NK-92 (cell line): ENCODE results near the gene RELN.

Experiments used
- DNase-seq: peaks from one replicate; lab custom pipeline; 2025; ENCODE audit not compliant: unreplicated experiment; lab: John Stamatoyannopoulos, UW

RELN gene

DNA sequence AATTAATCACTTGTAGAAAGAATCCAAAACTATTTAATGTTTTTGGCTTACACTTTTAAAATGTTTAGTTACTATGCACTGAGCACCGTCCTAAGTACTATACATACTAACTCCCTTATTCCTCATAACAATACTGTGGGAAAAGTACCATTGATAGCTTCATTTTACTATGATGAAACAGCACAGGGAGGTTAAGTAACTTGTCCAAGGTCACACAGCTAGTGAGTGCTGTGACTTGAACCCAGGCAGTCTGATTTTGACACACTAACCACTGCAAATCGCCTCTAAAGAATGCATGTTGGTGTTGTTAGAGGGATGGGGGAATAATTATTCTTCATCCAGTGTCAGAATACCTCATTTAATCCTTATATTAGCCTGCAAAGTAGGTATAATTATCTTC is 1.9 kb upstream of the RELN start:
- no peak for DNase-seq

DNA sequence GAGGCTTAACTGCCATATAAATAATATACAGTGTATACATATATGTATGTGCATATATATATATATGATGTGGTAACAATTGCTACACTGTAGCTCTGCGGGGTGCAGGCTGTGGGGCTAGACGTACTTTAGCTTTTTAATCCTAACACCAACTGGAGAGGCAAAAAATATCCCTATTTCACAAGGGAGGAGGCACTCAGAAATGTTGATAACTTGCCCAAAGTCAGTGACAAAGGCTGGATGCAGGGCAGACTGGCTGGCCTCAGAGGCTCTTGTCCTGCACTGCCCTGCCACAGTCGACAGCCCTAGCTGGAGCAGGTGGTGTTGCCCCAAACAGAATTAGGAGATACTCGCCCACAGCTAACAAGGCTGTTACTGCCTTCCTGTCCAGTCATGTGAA is 1.5 kb upstream of the RELN start:
- no peak for DNase-seq

DNA sequence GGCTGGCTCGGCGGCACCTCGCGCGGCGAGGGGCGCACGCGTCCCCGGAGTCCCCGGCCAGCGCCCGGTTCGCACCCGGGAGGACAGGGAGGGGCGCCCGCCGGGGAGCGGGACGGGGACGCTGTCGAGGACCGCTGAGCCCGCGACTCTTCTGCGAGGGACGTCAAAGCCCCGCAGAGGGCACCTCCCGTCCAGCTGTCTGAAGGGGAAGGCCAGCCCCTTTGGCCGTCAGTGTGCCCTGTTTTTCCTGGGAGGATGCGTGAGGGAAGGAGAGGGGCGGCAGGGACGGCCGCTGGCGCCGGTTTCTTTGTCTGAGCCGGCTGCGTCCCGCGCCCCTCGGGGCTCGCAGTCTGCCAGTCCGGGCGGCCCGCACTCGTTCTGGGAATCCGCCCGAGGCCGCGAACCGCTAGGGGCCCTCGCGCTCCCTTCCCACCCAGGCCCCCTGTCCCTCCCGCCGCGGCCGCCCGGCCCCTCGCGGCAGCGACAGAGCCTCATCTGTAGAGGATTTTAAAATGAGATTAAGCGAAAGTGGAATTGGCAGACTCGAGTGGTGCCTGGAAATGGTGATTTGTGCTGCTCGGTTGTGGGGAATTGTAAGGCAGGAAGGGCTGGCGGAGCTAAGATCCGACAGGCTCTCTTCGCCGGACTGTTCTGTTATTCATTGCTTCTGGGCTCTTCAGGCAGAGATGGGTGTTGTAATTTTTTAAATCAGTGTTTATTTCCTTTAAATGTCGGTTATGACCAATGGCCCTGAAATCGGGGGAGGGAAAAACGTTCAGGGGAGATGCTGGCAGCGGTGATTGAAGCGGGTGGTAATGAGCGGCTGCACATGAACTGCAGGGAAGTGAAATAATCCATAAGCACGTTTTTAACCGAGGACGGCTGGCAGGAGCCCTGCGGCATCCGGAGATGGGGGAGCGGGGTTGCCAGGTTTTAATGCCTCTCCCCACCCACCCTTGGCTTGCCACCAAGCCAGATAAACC is 618 bp upstream of the RELN start:
- DNase-seq: no peak

GRCh38 chr7:103988468-103989199 is 824 bp downstream of the RELN start:
- DNase-seq: no peak

DNA sequence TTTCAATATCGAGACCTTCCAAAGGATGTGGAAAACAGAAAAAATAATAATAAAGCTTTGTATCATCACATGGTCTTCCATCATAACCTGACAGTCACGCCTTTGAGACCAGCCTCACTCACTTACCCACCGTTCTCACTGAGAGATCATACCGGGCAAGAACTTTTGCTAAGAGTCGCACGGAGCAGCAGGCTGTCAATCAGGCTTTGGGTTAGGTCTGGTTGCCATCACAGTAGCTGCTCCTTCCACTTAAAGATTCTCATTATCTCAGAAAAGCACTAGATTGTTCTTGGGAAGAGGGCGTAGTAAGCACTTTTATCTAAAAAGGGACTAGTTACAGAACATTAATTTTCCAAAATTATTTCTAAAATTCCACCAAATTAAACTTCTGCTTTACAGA is 2.0 kb downstream of the RELN start:
- DNase-seq: no peak

DNA sequence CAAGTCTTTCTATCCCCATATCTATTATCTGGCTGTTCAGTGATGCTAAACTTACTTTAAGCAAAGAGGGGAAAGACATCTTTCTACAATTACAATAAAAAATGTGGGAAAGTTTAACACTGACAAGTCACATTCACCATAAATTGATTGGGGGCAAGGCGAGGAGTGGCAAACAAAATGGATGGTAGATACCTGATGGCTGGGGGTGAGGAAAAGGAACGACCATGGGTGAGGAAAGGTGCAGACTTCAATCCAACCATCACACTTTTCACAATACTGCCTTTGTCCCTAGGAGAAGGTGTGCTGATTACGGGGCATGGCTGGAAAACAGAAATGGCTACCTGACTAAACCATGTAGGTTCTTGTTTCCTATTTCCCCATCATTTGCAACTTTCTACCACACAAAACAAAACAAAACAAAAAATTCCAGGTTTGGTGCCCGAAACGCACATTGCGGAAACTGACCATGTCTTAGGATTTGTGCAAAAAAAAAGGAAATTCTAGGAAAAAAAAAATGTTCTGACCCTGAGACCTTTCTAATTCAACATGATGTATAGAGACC is 3.8 kb downstream of the RELN start:
- DNase-seq: no peak

GRCh38 chr7:103984050-103984449 is 5.4 kb downstream of the RELN start:
- no peak for DNase-seq

DNA sequence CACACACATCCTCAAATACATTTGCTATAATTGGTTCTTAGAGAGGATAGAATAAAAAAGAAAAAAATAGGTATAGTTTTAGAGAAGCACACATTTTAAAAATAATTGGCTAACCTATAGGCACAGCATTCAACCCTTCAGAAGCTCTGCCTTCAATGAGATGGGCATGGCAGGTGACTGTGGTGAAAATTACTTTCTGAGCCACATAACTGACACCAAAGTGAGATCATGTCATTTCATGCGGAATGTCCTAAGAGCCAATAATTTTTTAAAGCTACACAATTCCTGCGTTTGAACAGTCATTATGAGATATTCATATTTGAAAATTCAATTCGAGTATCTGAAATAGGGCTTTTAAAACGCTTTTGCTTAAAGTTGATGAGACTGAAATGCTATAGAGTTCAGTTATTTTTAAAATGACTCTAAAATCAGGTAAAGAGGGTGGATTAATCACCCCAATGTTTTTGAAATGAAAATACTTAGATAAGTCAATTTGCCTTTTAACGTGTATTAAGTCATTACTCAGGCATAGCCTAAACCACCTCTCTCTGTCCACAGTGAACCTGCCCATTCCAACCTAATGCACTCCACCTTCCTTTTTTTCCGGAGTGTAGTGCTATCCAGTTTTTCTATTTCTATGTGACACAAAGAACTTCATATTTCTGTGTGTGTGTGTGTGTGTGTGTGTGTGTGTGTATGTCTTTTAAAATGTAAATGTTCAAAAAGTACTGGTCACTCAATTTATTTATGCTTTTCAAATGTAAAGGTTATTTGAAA is 6.1 kb downstream of the RELN start:
- no peak for DNase-seq

DNA sequence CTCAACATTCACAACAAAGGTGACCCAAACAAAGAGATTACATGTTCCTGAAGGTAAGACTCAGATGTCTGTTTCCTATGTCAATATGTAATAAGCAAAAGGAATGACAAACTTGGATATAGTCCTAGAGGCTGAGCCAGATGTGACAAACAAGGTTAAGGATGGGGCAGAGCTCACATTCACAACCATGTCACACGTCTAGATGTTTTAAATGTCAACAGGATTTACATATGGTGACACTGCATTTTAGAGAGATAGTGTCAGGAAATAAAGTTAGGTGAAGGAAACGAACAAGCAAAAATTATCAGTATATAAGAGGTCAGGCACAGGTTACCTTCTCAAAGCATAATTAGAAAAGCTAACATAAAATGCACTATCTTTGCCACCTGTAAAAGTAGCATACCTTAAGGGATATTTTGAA is 8.4 kb downstream of the RELN start:
- DNase-seq: no peak

GRCh38 chr7:103972779-103973434 is 16.6 kb downstream of the RELN start:
- no peak for DNase-seq

- no peak for DNase-seq
Measured at GRCh38 chr7:103967401-103967800, 22.1 kb downstream of the RELN start.

- no peak for DNase-seq
Measured at GRCh38 chr7:103966593-103967277, 22.7 kb downstream of the RELN start.

DNA sequence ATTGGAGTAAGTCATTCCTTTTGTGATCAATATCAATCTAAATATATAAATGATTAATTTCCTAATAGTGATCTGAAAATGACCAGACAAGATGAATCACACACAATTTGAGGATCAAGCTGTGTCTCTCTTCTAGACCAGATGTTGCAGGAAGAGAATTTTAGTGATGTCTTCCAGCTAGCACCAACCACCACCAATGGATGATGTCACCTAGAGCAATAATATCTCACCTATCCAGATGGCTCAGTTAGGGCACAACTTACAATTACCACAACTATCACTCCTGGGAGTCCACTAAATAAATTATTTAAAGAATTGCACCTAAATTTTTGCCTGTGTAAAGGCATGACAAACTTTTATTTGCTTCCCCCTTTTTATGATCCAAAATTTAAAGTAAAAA is 25.2 kb downstream of the RELN start:
- DNase-seq: no peak

DNA sequence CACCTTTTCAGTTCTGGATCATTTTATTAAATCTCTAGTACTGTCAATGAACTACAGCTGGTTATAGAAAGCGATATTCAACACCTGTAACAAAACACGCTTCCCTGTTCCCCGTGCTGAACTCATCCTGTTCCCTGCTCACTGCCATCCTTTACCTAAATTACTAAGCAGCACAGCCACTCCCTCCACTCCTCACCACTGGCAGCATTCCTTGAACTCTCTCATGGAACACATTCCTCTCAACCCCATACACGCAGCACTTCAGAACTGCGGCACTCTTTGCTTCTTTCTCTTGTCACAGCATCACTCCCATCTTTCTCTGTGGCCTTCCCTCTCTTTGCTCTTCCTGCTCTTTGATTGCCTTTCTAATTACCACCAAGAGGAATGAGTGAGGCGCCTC is 27.4 kb downstream of the RELN start:
- DNase-seq: no peak

DNA sequence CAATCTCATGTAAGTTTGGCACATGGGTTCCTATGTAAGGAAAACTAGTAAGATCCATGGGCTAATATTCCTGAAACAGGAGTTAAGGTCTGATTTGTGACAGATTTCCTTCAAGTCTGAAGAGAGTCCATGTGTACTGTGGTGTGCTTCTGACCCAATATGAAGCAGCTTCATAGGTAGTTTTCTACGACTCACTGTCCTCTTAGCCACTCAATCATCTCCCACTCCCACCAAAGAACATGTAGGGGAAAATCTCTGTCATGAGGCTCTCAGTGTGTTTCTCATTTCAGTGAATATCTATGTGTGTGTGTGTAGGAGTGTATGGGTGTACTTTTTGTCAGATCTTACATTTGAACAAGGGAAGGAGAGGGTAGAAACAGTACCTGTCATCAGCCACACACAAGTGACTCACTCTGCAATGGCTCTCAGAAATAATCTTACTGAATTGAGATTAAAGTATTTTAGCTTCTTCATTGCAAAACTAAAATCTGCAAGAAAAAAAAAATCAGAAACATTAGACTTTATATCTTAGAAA is 31.1 kb downstream of the RELN start:
- DNase-seq: no peak

DNA sequence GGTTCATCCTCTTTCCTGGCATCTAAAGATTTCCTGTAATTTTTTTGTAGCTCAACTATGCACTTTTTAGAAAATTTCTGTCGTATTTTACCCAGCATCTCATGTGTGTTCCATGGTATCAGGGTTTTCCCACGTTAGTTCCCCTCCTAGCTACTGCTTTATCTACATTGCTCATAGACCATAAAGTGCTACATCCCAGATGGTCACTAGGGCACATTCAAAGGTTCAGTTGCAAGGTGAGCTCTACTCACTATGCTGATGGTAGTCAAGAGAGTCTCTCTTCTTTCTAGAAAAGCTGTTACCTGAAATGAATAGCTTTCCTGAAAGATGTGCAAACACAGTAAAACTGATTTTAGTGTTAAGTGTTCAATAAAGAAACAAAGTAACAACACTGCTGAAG is 33.5 kb downstream of the RELN start:
- no peak for DNase-seq

DNA sequence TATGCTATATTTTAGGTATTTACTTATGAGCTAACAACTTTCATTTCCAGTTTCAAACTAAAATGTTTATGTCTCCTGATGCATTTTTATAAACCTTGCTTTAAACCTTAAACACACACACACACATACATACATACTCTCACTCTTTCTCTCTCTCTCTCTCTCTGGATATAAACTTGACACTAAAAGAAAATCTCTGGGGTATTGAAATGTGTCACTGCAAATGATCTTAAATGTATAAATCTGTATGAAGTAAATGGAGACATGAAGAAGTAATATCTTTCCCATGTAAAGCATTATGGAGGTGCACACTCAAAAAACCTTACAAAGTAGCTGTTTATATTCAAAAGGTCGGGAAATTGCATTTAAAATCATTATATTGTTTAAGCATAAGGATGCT is 37.0 kb downstream of the RELN start:
- DNase-seq: no peak

- no peak for DNase-seq
Measured at GRCh38 chr7:103951311-103951710, 38.1 kb downstream of the RELN start.

DNA sequence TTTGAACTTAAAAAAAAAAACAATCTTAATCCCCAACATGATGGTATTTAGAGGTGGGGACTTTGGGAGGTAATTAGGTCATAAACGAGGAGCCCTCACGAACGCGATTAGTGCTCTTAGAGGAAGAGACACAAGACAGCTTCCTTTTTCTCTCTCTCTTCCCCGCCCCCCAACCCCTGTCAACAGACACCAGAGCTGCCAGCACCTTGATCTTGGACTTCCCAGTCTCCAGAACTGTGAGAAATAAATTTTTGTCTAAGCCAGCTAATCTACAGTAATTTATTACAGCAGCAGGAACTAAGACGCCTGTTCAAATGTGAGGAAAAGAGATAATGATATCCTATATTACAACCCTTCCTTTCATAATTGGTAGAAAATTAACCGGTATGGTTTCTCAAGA is 40.1 kb downstream of the RELN start:
- no peak for DNase-seq
